ENCODE measurements around the gene BRK1. TPM values are rescaled to one million over a fixed set of nuclear protein-coding genes. Genes with fewer than 3 reads are reported as not detected.

The BRK1 gene
- total and polyA plus RNA-seq, 9 of the 15 experiments (the other 6 are each of a cell fraction or from before 2014, with no cell fraction given), result 105 to 634 (median 250) TPM

DNA sequence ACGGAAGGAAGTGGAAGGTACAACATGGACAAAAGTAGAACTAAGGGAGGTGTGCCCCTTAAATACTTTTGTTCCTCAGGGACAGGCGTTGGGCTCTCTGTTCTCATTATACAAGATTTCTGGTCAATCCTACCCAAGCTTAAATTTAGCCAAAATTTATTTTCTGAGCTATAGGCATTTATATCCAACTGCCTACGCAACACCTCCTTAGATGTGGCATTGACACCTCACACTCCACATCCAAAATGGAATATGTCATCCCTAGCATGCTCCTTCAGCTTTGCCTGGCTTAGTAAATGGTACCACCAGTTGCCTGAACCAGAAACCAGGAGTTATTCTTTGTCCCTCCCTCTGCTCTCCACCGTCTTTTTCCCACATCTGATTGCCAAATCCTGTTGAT, 33.6 kb upstream of the BRK1 start:
- peaks cover 87% of the 10 kb centered on the region for H3K36me3 ChIP-seq (ENCODE audit: control insufficient read depth, insufficient read depth, low read length)
- H3K9me3 ChIP-seq (replicated peaks; ENCODE audit: control insufficient read depth, insufficient read depth, low read depth, low read length), result no peaks in the 10 kb centered on the region
- H3K79me2 ChIP-seq (ENCODE audit: control insufficient read depth, insufficient read depth, low read length), result no peaks in the 10 kb centered on the region
- H4K20me1 ChIP-seq (replicated peaks; ENCODE audit: control insufficient read depth, insufficient read depth, low read length), result no peaks in the 10 kb centered on the region
- H2AFZ ChIP-seq (ENCODE audit: low read depth, low read length), result no peak overlapping the region
- no peak overlapping the region for H3K4me2 ChIP-seq (ENCODE audit: insufficient read depth, low read length)
- no peak for TF ChIP-seq RB1 (IDR thresholded peaks at IDR 0.05; ENCODE audit: low read depth)
- no peak for TF ChIP-seq CHD7 (IDR thresholded peaks at IDR 0.05; ENCODE audit: low read depth, low read length)
- no peak for TF ChIP-seq XRCC5 (IDR thresholded peaks at IDR 0.05; ENCODE audit: low read depth, low read length)
- TF ChIP-seq E2F3 (CRISPR knock-in tag; IDR thresholded peaks at IDR 0.05), result no peak
- no peak for TF ChIP-seq CREB1 (IDR thresholded peaks at IDR 0.05)
- no peak for TF ChIP-seq CREB1 (CRISPR knock-in tag; IDR thresholded peaks at IDR 0.05)
- no peaks in the 10 kb centered on the region for H3K27me3 ChIP-seq (ENCODE audit: control insufficient read depth in 2 of 2, insufficient read depth in 2 of 2, low read length in 2 of 2)
- H3K4me3 ChIP-seq, result no peak overlapping the region
- in situ Hi-C loops (cut with MboI), result no loop called here
- ChIA-PET POLR2A (interaction anchor here (0.6 kb wide), 2 partner anchors 196 to 1198 kb away, joined by 3 read pairs; no protein-coding TSS in a partner anchor), CTCF (ENCODE audit: low intra/inter-chr PET ratio) (no interaction called here)
- intact Hi-C loops (cut with micrococcal nuclease), result no loop called here
- ATAC-seq, result no peak
- no peak overlapping the region for H3K9ac ChIP-seq (ENCODE audit: insufficient read depth in 1 of 2, low read depth in 2 of 2, low read length in 2 of 2)
- no peaks in the 10 kb centered on the region for H3K9me1 ChIP-seq (ENCODE audit: control insufficient read depth, insufficient read depth, low read length)
- 89% methylated on average over 4 of the region's 4 CpGs for WGBS (ENCODE audit: insufficient coverage, low coverage, missing lambda C conversion rate)
- DNase-seq (ENCODE audit: extremely low read depth in 1 of 4, low spot score in 3 of 4), result peak in 1 of 4 experiments; percentile 5
- no peaks in the 10 kb centered on the region for H3K4me1 ChIP-seq (replicated peaks in 1 of 2; ENCODE audit: control insufficient read depth in 2 of 2, insufficient read depth in 2 of 2, low read length in 2 of 2)
- no peak for FAIRE-seq
- BruUV-seq (replicated peaks), result no TSS peak
- H3K27ac ChIP-seq (ENCODE audit: extremely low read depth, low read depth, low read length), result no peak overlapping the region

Data from K562 (cell line).